WTC11 (cell line): ENCODE measurements around the gene ZBTB32. TPM values are rescaled to one million over a fixed set of nuclear protein-coding genes. Genes with fewer than 3 reads are reported as not detected.

ENCODE experiments used
- ATAC-seq: fragments of 200-7000 bp; cut with Tn5 transposase; 2 replicates; pipeline ENCODE4 v1.10.0; 2021; ENCODE audit warnings: mild to moderate bottlenecking, moderate library complexity
- CTCF ChIA-PET: fragments of 300-600 bp; sonication (Branson Sonifier 250); formaldehyde crosslinking; loops from one replicate; lab custom pipeline; 2021; ENCODE audit warnings: antibody characterized with exemption; lab: Charles Lee
- POLR2A ChIA-PET: fragments of 350-600 bp; sonication (Branson Sonifier 250); formaldehyde crosslinking; loops from one replicate; lab custom pipeline; 2021; ENCODE audit warnings: antibody characterized with exemption; lab: Charles Lee
- DNase-seq: peaks from one replicate; pipeline ENCODE4 v3.0.0; 2021; ENCODE audit warnings: low spot score
- H3K27ac Mint-ChIP-seq: 2 replicates; pipeline ENCODE4 v1.8.0; 2021; ENCODE audit warnings: mixed read lengths
- H3K27me3 Mint-ChIP-seq: 2 replicates; pipeline ENCODE4 v1.8.0; 2021; ENCODE audit warnings: low read depth, mild to moderate bottlenecking, moderate library complexity, mixed read lengths
- H3K36me3 Mint-ChIP-seq: 2 replicates; pipeline ENCODE4 v1.8.0; 2021; ENCODE audit warnings: mixed read lengths
- H3K4me1 Mint-ChIP-seq: 2 replicates; pipeline ENCODE4 v1.8.0; 2022; ENCODE audit warnings: mixed read lengths
- H3K4me3 Mint-ChIP-seq: 2 replicates; pipeline ENCODE4 v1.8.0; 2021; ENCODE audit warnings: mild to moderate bottlenecking, moderate library complexity, mixed read lengths
- H3K9me3 Mint-ChIP-seq: 2 replicates; pipeline ENCODE4 v1.8.0; 2021; ENCODE audit warnings: mixed read lengths
- ATF1 ChIP-seq: sonication (generic); formaldehyde crosslinking; IDR thresholded peaks from 2 replicates; pipeline ENCODE4 v1.8.1; 2023; ENCODE audit warnings: mild to moderate bottlenecking, moderate library complexity, missing genetic modification reagents
- CREB1 ChIP-seq: sonication (generic); formaldehyde crosslinking; IDR thresholded peaks from 2 replicates; pipeline ENCODE4 v1.8.0; 2023; ENCODE audit warnings: mild to moderate bottlenecking, missing genetic modification reagents
- ETV6 ChIP-seq: sonication (generic); formaldehyde crosslinking; IDR thresholded peaks from 2 replicates; pipeline ENCODE4 v1.8.1; 2022; ENCODE audit warnings: mild to moderate bottlenecking, missing genetic modification reagents
- FOXK1 ChIP-seq: sonication (generic); formaldehyde crosslinking; IDR thresholded peaks from 2 replicates; pipeline ENCODE4 v1.8.0; 2022; ENCODE audit warnings: mild to moderate bottlenecking, moderate library complexity, missing genetic modification reagents
- FOXP1 ChIP-seq: sonication (generic); formaldehyde crosslinking; IDR thresholded peaks from 2 replicates; pipeline ENCODE4 v1.8.0; 2022; ENCODE audit warnings: missing genetic modification reagents, mild to moderate bottlenecking, moderate library complexity, borderline replicate concordance
- GABPB1 ChIP-seq: sonication (generic); formaldehyde crosslinking; IDR thresholded peaks from 2 replicates; pipeline ENCODE4 v1.8.1; 2023; ENCODE audit warnings: mild to moderate bottlenecking, missing genetic modification reagents
- JUN ChIP-seq: sonication (generic); formaldehyde crosslinking; IDR thresholded peaks from 2 replicates; pipeline ENCODE4 v1.8.0; 2023; ENCODE audit warnings: mild to moderate bottlenecking, missing genetic modification reagents
- KAT7 ChIP-seq: sonication (generic); formaldehyde crosslinking; IDR thresholded peaks from 2 replicates; pipeline ENCODE4 v1.8.1; 2023; ENCODE audit warnings: missing genetic modification reagents, mild to moderate bottlenecking, borderline replicate concordance
- MYBL2 ChIP-seq: sonication (generic); formaldehyde crosslinking; IDR thresholded peaks from 2 replicates; pipeline ENCODE4 v1.8.1; 2023; ENCODE audit warnings: mild to moderate bottlenecking, moderate library complexity, missing genetic modification reagents
- NFYB ChIP-seq: sonication (generic); formaldehyde crosslinking; conservative IDR thresholded peaks from 2 replicates; pipeline ENCODE4 v1.8.0; 2022; ENCODE audit warnings: low read depth, missing genetic modification reagents
- OVOL2 ChIP-seq: fragments of 250-450 bp; sonication (Bioruptor Pico); IDR thresholded peaks from 2 replicates; pipeline ENCODE4 v1.9.0; 2021; ENCODE audit warnings: mild to moderate bottlenecking, borderline replicate concordance
- SP1 ChIP-seq: sonication (generic); formaldehyde crosslinking; conservative IDR thresholded peaks from 2 replicates; pipeline ENCODE4 v1.8.1; 2022; ENCODE audit warnings: missing genetic modification reagents
- TP53 ChIP-seq: sonication (generic); formaldehyde crosslinking; IDR thresholded peaks from 2 replicates; pipeline ENCODE4 v1.8.1; 2023; ENCODE audit warnings: mild to moderate bottlenecking, missing genetic modification reagents
- ZNF232 ChIP-seq: sonication (generic); formaldehyde crosslinking; IDR thresholded peaks from 2 replicates; pipeline ENCODE4 v1.8.0; 2022; ENCODE audit warnings: mild to moderate bottlenecking, missing genetic modification reagents
- total RNA-seq: library from RNA; stranded (reverse); gene quantifications from 3 replicates; pipeline ENCODE4 v1.2.3, GENCODE V29; 2021
- TF ChIP-seq, protein P1 (sequence below): sonication (generic); formaldehyde crosslinking; IDR thresholded peaks from 2 replicates; pipeline ENCODE4 v1.8.0; 2022; ENCODE audit warnings: mild to moderate bottlenecking, missing genetic modification reagents
- TF ChIP-seq, protein P2 (sequence below): sonication (generic); formaldehyde crosslinking; IDR thresholded peaks from 2 replicates; pipeline ENCODE4 v1.8.1; 2023; ENCODE audit warnings: mild to moderate bottlenecking, moderate library complexity, missing genetic modification reagents
- TF ChIP-seq, protein P3 (sequence below): sonication (generic); formaldehyde crosslinking; IDR thresholded peaks from 2 replicates; pipeline ENCODE4 v1.8.1; 2022; ENCODE audit warnings: missing genetic modification reagents, borderline replicate concordance
- TF ChIP-seq, protein P4 (sequence below): fragments of 250-450 bp; sonication (Bioruptor Pico); IDR thresholded peaks from 2 replicates; pipeline ENCODE4 v1.8.0; 2021; ENCODE audit warnings: mild to moderate bottlenecking
- TF ChIP-seq, protein P5 (sequence below): sonication (generic); formaldehyde crosslinking; IDR thresholded peaks from 2 replicates; pipeline ENCODE4 v1.8.0; 2023; ENCODE audit warnings: mild to moderate bottlenecking, missing genetic modification reagents

Gene ZBTB32
- total RNA-seq, 1 experiment from 2014 or later: 0.11 TPM

DNA sequence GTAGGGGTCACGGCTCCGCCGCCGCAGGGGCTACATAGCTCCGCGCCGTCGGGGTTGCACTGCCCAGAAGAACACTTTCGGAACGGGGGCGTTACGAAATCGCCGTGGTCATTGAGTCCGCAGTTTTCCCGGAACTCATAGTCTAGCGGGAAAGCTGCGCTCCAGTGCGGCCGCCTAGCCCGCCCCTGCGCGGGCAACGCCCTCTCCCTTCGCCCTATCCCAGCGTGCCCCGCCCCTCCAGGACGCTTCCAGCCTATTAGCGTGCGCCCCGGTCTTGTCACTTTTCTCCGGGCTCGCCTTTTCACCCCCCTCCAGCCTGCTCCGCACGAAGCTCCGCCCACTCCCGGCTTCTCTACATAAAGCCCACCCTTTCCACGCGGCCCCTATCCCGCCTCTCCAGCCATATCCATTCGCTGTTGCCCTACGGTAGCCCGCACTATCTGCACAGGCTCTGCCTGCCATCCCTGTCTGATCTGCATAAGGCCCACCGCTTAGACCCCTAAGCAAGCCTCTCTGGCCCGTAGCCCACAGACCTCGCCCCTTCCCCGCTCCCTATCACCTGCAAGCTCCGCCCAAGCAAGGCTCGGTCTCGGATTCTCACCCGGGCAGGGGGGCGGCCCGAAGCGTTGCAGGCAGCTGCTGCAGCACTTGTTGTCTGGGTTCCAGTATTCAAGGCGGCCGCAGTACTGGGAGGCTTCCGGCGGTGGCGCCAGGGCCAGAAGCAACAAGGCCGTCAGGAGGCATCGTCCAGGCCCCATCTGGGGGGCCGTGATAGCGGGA, 36.3 kb downstream of the ZBTB32 start:
- ChIA-PET CTCF (interaction anchor here (0.5 to 1.6 kb wide), 25 partner anchors 8 to 599 kb away, joined by 3 to 25 read pairs (median 3); partner anchors contain the start of genes COX6B1, LIN37 and PROSER3), POLR2A (interaction anchor here (0.5 to 1.3 kb wide), 18 partner anchors 10 to 1955 kb away, joined by 3 to 13 read pairs (median 4); partner anchors contain the start of genes COX6B1, HSPB6, PROSER3 and SYNE4)
- no peak for TF ChIP-seq JUN
- no peak for TF ChIP-seq ATF1 (CRISPR knock-in tag)
- TF ChIP-seq ETV6 (CRISPR knock-in tag): peak; percentile 44
- TF ChIP-seq, protein P1, sequence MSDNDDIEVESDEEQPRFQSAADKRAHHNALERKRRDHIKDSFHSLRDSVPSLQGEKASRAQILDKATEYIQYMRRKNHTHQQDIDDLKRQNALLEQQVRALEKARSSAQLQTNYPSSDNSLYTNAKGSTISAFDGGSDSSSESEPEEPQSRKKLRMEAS (CRISPR knock-in tag): peak; percentile 62
- TF ChIP-seq ZNF232 (CRISPR knock-in tag): peak; percentile 60
- TF ChIP-seq NFYB (CRISPR knock-in tag): peak; percentile 56
- TF ChIP-seq KAT7 (CRISPR knock-in tag): 0 out of 2 replicates have a peak, but pooled peaks have one; percentile 16
- TF ChIP-seq GABPB1: peak; percentile 55; the same call in 1 of the 2 replicates
- 0 out of 2 replicates have a peak, but pooled peaks have one; percentile 47 for TF ChIP-seq MYBL2 (CRISPR knock-in tag)
- TF ChIP-seq, protein P2, sequence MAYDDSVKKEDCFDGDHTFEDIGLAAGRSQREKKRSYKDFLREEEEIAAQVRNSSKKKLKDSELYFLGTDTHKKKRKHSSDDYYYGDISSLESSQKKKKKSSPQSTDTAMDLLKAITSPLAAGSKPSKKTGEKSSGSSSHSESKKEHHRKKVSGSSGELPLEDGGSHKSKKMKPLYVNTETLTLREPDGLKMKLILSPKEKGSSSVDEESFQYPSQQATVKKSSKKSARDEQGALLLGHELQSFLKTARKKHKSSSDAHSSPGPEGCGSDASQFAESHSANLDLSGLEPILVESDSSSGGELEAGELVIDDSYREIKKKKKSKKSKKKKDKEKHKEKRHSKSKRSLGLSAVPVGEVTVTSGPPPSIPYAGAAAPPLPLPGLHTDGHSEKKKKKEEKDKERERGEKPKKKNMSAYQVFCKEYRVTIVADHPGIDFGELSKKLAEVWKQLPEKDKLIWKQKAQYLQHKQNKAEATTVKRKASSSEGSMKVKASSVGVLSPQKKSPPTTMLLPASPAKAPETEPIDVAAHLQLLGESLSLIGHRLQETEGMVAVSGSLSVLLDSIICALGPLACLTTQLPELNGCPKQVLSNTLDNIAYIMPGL (CRISPR knock-in tag): no peak; the same call in 1 of the 2 replicates
- TF ChIP-seq, protein P3, sequence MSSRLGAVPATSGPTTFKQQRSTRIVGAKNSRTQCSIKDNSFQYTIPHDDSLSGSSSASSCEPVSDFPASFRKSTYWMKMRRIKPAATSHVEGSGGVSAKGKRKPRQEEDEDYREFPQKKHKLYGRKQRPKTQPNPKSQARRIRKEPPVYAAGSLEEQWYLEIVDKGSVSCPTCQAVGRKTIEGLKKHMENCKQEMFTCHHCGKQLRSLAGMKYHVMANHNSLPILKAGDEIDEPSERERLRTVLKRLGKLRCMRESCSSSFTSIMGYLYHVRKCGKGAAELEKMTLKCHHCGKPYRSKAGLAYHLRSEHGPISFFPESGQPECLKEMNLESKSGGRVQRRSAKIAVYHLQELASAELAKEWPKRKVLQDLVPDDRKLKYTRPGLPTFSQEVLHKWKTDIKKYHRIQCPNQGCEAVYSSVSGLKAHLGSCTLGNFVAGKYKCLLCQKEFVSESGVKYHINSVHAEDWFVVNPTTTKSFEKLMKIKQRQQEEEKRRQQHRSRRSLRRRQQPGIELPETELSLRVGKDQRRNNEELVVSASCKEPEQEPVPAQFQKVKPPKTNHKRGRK: no peak
- TF ChIP-seq, protein P4, sequence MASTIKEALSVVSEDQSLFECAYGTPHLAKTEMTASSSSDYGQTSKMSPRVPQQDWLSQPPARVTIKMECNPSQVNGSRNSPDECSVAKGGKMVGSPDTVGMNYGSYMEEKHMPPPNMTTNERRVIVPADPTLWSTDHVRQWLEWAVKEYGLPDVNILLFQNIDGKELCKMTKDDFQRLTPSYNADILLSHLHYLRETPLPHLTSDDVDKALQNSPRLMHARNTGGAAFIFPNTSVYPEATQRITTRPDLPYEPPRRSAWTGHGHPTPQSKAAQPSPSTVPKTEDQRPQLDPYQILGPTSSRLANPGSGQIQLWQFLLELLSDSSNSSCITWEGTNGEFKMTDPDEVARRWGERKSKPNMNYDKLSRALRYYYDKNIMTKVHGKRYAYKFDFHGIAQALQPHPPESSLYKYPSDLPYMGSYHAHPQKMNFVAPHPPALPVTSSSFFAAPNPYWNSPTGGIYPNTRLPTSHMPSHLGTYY (CRISPR knock-in tag): no peak
- peak; percentile 79 for TF ChIP-seq FOXK1 (CRISPR knock-in tag)
- TF ChIP-seq SP1 (CRISPR knock-in tag): peak; percentile 84
- TF ChIP-seq TP53 (CRISPR knock-in tag): 0 out of 2 replicates have a peak, but pooled peaks have one; percentile 39
- 0 out of 2 replicates have a peak, but pooled peaks have one; percentile 52 for TF ChIP-seq CREB1 (CRISPR knock-in tag)
- TF ChIP-seq, protein P5, sequence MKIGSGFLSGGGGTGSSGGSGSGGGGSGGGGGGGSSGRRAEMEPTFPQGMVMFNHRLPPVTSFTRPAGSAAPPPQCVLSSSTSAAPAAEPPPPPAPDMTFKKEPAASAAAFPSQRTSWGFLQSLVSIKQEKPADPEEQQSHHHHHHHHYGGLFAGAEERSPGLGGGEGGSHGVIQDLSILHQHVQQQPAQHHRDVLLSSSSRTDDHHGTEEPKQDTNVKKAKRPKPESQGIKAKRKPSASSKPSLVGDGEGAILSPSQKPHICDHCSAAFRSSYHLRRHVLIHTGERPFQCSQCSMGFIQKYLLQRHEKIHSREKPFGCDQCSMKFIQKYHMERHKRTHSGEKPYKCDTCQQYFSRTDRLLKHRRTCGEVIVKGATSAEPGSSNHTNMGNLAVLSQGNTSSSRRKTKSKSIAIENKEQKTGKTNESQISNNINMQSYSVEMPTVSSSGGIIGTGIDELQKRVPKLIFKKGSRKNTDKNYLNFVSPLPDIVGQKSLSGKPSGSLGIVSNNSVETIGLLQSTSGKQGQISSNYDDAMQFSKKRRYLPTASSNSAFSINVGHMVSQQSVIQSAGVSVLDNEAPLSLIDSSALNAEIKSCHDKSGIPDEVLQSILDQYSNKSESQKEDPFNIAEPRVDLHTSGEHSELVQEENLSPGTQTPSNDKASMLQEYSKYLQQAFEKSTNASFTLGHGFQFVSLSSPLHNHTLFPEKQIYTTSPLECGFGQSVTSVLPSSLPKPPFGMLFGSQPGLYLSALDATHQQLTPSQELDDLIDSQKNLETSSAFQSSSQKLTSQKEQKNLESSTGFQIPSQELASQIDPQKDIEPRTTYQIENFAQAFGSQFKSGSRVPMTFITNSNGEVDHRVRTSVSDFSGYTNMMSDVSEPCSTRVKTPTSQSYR (CRISPR knock-in tag): peak; percentile 33; the same call in 1 of the 2 replicates
- TF ChIP-seq FOXP1: peak; percentile 54; the same call in 1 of the 2 replicates
- no peak for TF ChIP-seq OVOL2 (CRISPR knock-in tag)
- peaks cover 11% of the 10 kb centered on the region for H3K4me1 Mint-ChIP-seq
- peak; percentile 76 for ATAC-seq
- peak; percentile 99 for DNase-seq
- H3K27ac Mint-ChIP-seq: peak overlapping the region; percentile 99
- H3K4me3 Mint-ChIP-seq: peak overlapping the region; percentile 81
- no peaks in the 10 kb centered on the region for H3K9me3 Mint-ChIP-seq
- H3K36me3 Mint-ChIP-seq: peaks cover 21% of the 10 kb centered on the region
- no peaks in the 10 kb centered on the region for H3K27me3 Mint-ChIP-seq
